Measurements from ENCODE around the gene HBQ1.
A peak's percentile ranks its signal among the peaks of the same experiment; 100 is the strongest.

HBQ1 gene

GRCh38 chr16:180681-181564 is 664 bp downstream of the HBQ1 start:
- DNase-seq (ENCODE audit: low read depth): peak; percentile 68
- peak; percentile 10 for TF ChIP-seq CTCF (conservative IDR thresholded peaks at IDR 0.05; ENCODE audit: low read depth, low read length)
- peak overlapping the region; percentile 29 for H3K4me3 ChIP-seq (ENCODE audit: low read depth, low read length)

- peak; percentile 20 for DNase-seq (ENCODE audit: low read depth)
- H3K4me3 ChIP-seq (ENCODE audit: low read depth, low read length): no peak overlapping the region
- TF ChIP-seq CTCF (conservative IDR thresholded peaks at IDR 0.05; ENCODE audit: low read depth, low read length): peak; percentile 79
These were observed 1.3 kb downstream of the HBQ1 start for GRCh38 chr16:181565-182021.

- no peak for DNase-seq (ENCODE audit: low read depth)
- TF ChIP-seq CTCF (conservative IDR thresholded peaks at IDR 0.05; ENCODE audit: low read depth, low read length): no peak
- no peak overlapping the region for H3K4me3 ChIP-seq (ENCODE audit: low read depth, low read length)
These were observed 2.7 kb downstream of the HBQ1 start for GRCh38 chr16:183005-183404.

- DNase-seq (ENCODE audit: low read depth): no peak
- no peak for TF ChIP-seq CTCF (conservative IDR thresholded peaks at IDR 0.05; ENCODE audit: low read depth, low read length)
These were observed 5.0 kb downstream of the HBQ1 start for GRCh38 chr16:185213-185612.

GRCh38 chr16:185691-186090 is 5.4 kb downstream of the HBQ1 start:
- no peak for DNase-seq (ENCODE audit: low read depth)
- H3K4me3 ChIP-seq (ENCODE audit: low read depth, low read length): no peak overlapping the region
- TF ChIP-seq CTCF (conservative IDR thresholded peaks at IDR 0.05; ENCODE audit: low read depth, low read length): no peak

More at GRCh38 chr16:185213-185612, 5.0 kb downstream of the HBQ1 start:
- no peak overlapping the region for H3K4me3 ChIP-seq (ENCODE audit: low read depth, low read length)

- H3K4me3 ChIP-seq (ENCODE audit: low read depth, low read length): no peak overlapping the region
- TF ChIP-seq CTCF (conservative IDR thresholded peaks at IDR 0.05; ENCODE audit: low read depth, low read length): no peak
- no peak for DNase-seq (ENCODE audit: low read depth)
These were observed 7.1 kb downstream of the HBQ1 start for GRCh38 chr16:187330-187729.

- H3K4me3 ChIP-seq (ENCODE audit: low read depth, low read length): no peak overlapping the region
- peak; percentile 19 for TF ChIP-seq CTCF (conservative IDR thresholded peaks at IDR 0.05; ENCODE audit: low read depth, low read length)
- DNase-seq (ENCODE audit: low read depth): no peak
These were observed 8.4 kb downstream of the HBQ1 start for GRCh38 chr16:188674-189073.
